Suppressor macrophage treated with lipopolysaccharide for 1 hour (primary cell): Measurements from ENCODE around the gene DUOX2.
A peak's percentile ranks its signal among the peaks of the same experiment; 100 is the strongest.
"Not testable (repeated sequence)": the region's sequence is repeated elsewhere in the genome, so short reads cannot be mapped to it uniquely, and the experiment has no call there.

ENCODE experiments used
- DNase-seq, 3 donors: peaks; one replicate each; pipeline ENCODE4 v3.0.0-alpha.2; 2020 to 2022

The DUOX2 gene

GRCh38 chr15:45118996-45119395 is 5.0 kb upstream of the DUOX2 start:
- DNase-seq = no peak

GRCh38 chr15:45118131-45118588 is 4.2 kb upstream of the DUOX2 start:
- DNase-seq = peak; percentile 90 to 94 (median 92)

DNA sequence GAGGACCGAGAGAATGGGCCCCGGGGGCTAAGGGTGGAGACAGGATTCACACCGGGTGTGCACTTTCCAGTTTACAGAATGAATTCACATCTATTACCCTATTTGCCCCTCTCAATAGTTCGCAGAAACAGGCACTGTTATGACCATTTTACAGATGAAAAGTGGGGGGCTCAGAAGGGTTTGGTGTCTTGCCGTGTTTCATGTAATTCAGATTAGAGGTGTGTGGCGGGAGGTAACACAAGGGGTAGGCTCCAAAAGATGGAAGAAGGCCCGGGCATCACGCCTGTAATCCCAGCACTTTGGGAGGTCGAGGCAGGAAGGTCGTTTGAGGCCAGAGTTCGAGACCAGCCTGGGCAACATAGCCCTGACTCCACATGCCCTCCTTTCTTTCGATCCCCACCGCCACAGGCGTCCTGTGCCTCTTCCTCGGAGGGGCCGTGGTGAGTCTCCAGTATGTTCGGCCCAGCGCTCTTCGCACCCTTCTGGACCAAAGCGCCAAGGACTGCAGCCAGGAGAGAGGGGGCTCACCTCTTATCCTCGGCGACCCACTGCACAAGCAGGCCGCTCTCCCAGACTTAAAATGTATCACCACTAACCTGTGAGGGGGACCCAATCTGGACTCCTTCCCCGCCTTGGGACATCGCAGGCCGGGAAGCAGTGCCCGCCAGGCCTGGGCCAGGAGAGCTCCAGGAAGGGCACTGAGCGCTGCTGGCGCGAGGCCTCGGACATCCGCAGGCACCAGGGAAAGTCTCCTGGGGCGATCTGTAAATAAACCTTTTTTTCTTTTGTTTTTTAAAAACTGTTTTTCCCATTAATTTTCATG is 3.5 kb upstream of the DUOX2 start:
- no peak for DNase-seq

DNA sequence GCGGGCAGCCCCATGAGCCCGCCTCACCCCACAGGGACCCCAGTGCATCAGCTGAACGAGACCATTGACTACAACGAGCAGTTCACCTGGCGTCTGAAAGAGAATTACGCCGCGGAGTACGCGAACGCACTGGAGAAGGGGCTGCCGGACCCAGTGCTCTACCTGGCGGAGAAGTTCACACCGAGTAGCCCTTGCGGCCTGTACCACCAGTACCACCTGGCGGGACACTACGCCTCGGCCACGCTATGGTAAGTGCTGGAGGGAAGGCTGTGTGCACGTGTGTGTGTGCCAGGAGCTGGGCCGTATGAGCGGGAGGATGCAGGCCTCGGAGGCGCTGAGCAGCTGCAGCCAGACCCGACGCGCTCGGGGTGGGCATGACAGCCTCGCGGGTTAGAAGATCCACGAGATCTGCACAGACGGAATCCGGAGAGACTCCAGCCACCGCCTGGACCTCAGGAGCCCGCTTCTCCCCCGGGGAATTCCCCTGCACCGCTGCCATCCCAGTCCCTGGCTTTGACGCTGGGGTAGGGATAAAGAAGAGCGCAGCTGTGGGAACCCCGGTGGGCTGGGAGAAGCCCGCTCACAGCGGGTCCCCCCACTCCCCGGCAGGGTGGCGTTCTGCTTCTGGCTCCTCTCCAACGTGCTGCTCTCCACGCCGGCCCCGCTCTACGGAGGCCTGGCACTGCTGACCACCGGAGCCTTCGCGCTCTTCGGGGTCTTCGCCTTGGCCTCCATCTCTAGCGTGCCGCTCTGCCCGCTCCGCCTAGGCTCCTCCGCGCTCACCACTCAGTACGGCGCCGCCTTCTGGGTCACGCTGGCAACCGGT is 2.7 kb upstream of the DUOX2 start:
- DNase-seq = peak in 1 of 3 donors; percentile 22

- no peak for DNase-seq
Observed at GRCh38 chr15:45116006-45116481, 2.1 kb upstream of the DUOX2 start.

DNA sequence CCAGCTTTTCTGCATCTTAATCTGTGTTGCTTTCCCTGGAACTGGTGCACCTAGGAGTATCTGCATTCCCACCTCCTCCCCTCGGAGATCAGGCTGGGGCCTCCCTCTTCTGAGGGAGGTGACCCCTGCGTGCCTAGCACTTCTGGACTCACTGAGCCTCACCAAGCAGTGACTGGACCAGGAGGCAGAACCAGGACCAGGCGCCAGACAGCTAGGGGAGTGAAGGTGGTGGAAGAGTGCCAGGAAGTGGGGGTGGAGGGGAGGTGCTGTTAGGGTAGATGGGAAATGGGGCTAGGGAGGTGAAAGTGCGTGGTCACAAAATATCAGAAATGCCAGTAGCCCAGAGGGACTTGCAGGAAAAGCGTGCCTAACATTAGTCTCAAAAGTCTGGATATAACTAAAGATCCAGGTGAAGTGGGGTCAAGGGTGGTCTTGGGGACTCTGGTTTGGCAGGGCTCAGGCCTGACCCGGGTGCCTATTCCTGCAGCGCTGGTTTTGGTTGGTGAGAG is 1.4 kb upstream of the DUOX2 start:
- DNase-seq = no peak

GRCh38 chr15:45114751-45115085 is 746 bp upstream of the DUOX2 start:
- no peak for DNase-seq

DNA sequence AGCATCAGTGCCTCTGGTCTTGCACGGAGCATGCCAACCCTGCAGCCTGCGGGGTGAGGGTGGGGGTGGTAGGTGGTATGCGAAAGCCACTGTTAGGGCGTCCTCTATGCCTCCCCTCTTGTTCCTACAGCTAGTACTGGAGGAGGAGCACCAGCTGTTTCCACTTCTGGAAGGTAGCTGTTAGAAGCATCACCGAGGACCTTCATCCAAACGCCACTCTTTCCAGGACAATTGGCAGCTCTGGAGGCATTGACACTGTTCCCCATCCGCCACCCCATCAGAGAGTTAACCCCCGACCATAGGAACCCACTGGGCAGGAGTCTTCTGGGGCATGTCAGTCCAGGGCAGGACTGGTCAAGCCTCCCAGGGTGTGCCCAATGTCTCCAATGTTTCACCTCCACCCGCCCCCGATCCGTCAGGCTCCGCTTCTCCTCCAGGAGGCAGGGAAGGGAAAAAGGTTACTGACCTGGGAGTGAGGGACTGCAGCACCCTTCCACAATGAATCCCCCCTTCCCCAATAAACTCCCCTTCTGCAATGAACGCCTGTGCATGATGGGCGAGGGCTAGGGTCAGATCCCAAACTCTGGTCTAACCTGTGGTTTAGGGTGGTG is 487 bp downstream of the DUOX2 start:
- no peak for DNase-seq

GRCh38 chr15:45112591-45113379 is 1.2 kb downstream of the DUOX2 start:
- no peak for DNase-seq

GRCh38 chr15:45112143-45112590 is 1.8 kb downstream of the DUOX2 start:
- DNase-seq = no peak

GRCh38 chr15:45111390-45112142 is 2.4 kb downstream of the DUOX2 start:
- DNase-seq = no peak

DNA sequence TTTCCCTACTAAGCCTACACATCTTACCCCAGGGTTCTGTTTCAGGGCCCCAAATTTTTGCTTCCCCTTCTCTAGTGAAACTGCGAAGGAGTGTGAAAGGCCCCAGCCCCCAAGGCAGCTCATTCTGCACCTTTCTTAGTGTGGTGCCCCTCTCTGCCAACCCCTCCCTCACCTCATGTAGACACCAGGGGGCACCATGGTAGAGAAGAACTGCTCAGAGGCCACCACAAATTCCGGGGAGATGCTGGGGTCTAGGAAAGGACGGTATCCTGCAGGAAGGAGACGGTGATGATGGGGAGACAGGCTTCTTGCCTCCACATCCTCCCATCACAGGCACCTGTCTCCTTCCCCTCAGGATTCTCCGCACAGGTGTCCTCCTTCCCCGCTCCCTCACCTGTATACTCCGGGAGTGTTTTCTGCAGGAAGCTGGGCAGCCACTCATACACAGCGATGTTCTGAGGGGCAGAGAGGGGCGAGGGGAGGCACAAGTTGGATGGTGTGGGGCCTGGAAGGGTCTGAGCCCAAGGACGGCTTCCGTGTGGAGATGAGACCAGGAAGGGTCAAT is 3.6 kb downstream of the DUOX2 start:
- DNase-seq = no peak

GRCh38 chr15:45107941-45108630 is 5.9 kb downstream of the DUOX2 start:
- DNase-seq = no peak

- DNase-seq = no peak
Observed at GRCh38 chr15:45106002-45106790, 7.8 kb downstream of the DUOX2 start.

- no peak for DNase-seq
Observed at GRCh38 chr15:45105586-45105985, 8.4 kb downstream of the DUOX2 start.

- DNase-seq = not testable (repeated sequence)
Observed at GRCh38 chr15:45104170-45104569, 9.8 kb downstream of the DUOX2 start.

DNA sequence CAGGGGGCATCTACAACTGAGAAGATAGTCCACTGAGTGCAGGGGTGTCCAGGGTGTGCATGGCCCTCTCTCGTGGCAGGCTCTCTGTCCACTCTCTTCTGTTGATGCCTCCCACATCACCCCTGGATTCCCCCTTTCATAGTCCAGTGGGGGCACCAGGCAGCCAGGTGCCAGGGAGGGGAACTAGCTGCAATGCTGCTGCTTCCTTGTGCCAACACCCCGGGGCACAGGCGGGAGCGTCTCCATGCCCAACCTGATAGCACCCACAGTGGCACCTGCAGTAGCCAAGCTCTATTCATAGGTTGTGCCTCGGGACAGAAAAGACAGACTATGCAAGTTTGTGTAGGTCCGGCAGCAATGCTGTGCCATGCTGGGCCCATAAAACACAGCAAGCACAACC is 11.7 kb downstream of the DUOX2 start:
- no peak for DNase-seq

- DNase-seq = no peak
Observed at GRCh38 chr15:45101749-45102148, 12.2 kb downstream of the DUOX2 start.

- DNase-seq = no peak
Observed at GRCh38 chr15:45100884-45101625, 12.9 kb downstream of the DUOX2 start.
